Activated CD4-positive, alpha-beta T cell treated with anti-CD3 and anti-CD28 coated beads for 4 hours (primary cell): ENCODE results near the gene SRGAP1.
"Not testable (repeated sequence)": the region's sequence is repeated elsewhere in the genome, so short reads cannot be mapped to it uniquely, and the experiment has no call there.

Experiments
- DNase-seq, 2 donors: peaks; one replicate each; pipeline ENCODE4 v3.0.0-alpha.2; 2020

The SRGAP1 gene

GRCh38 chr12:63874897-63875480 lies 30.5 kb downstream of the SRGAP1 start:
- DNase-seq, result no peak

- no peak for DNase-seq
These were observed 31.2 kb downstream of the SRGAP1 start for GRCh38 chr12:63875703-63876102.

- no peak for DNase-seq
These were observed 32.5 kb downstream of the SRGAP1 start for GRCh38 chr12:63876980-63877379.

- DNase-seq, result no peak
These were observed 33.2 kb downstream of the SRGAP1 start for GRCh38 chr12:63877693-63878092.

- not testable (repeated sequence) for DNase-seq
These were observed 35.7 kb downstream of the SRGAP1 start for GRCh38 chr12:63880235-63880634.

GRCh38 chr12:63880742-63881263 lies 36.3 kb downstream of the SRGAP1 start:
- no peak for DNase-seq

GRCh38 chr12:63882844-63883243 lies 38.3 kb downstream of the SRGAP1 start:
- no peak for DNase-seq

GRCh38 chr12:63885401-63885800 lies 40.9 kb downstream of the SRGAP1 start:
- no peak for DNase-seq

GRCh38 chr12:63888908-63889635 lies 44.6 kb downstream of the SRGAP1 start:
- DNase-seq, result no peak

- DNase-seq, result no peak
These were observed 45.4 kb downstream of the SRGAP1 start for GRCh38 chr12:63889721-63890509.

GRCh38 chr12:63893170-63893569 lies 48.7 kb downstream of the SRGAP1 start:
- no peak for DNase-seq

- DNase-seq, result no peak
These were observed 49.6 kb downstream of the SRGAP1 start for GRCh38 chr12:63894132-63894531.

GRCh38 chr12:63895841-63896240 lies 51.3 kb downstream of the SRGAP1 start:
- DNase-seq, result no peak

- DNase-seq, result no peak
These were observed 53.4 kb downstream of the SRGAP1 start for GRCh38 chr12:63897931-63898330.

- DNase-seq, result no peak
These were observed 54.4 kb downstream of the SRGAP1 start for GRCh38 chr12:63898764-63899337.

GRCh38 chr12:63899396-63899795 lies 54.9 kb downstream of the SRGAP1 start:
- no peak for DNase-seq

- no peak for DNase-seq
These were observed 56.7 kb downstream of the SRGAP1 start for GRCh38 chr12:63900922-63901793.

- DNase-seq, result no peak
These were observed 60.2 kb downstream of the SRGAP1 start for GRCh38 chr12:63904653-63905052.

- DNase-seq, result no peak
These were observed 61.0 kb downstream of the SRGAP1 start for GRCh38 chr12:63905544-63905943.

GRCh38 chr12:63906876-63907275 lies 62.4 kb downstream of the SRGAP1 start:
- DNase-seq, result no peak

- DNase-seq, result no peak
These were observed 63.1 kb downstream of the SRGAP1 start for GRCh38 chr12:63907561-63907960.

GRCh38 chr12:63909746-63910145 lies 65.2 kb downstream of the SRGAP1 start:
- DNase-seq, result no peak
